Activated CD4-positive, alpha-beta T cell treated with anti-CD3 and anti-CD28 coated beads for 36 hours (primary cell): ENCODE measurements around the gene RPS6KC1. TPM values are rescaled to one million over a fixed set of nuclear protein-coding genes. Genes with fewer than 3 reads are reported as not detected.

ENCODE experiments used
- ATAC-seq: fragments of 200-7000 bp; cut with Tn5 transposase; one replicate; pipeline ENCODE4 v1.10.0; 2021; ENCODE audit warnings: mild to moderate bottlenecking, moderate library complexity
- CTCF ChIA-PET: fragments of 350-600 bp; sonication (Branson Sonifier 250); formaldehyde crosslinking; loops from one replicate; lab custom pipeline; 2021; ENCODE audit warnings: antibody characterized with exemption; lab: Charles Lee
- POLR2A ChIA-PET: fragments of 350-600 bp; sonication (Branson Sonifier 250); formaldehyde crosslinking; loops from one replicate; lab custom pipeline; 2021; ENCODE audit warnings: antibody characterized with exemption, inconsistent platforms; lab: Charles Lee
- DNase-seq: peaks from one replicate; pipeline ENCODE4 v3.0.0-alpha.2; 2020
- H3K27ac Mint-ChIP-seq: one replicate; pipeline ENCODE4 v1.8.0; 2021; ENCODE audit warnings: mixed read lengths
- H3K27me3 Mint-ChIP-seq: one replicate; pipeline ENCODE4 v1.8.0; 2021; ENCODE audit warnings: mixed read lengths
- H3K36me3 Mint-ChIP-seq: one replicate; pipeline ENCODE4 v1.8.0; 2021; ENCODE audit warnings: low read depth, mixed read lengths
- H3K4me1 Mint-ChIP-seq: one replicate; pipeline ENCODE4 v1.8.0; 2021; ENCODE audit warnings: mixed read lengths
- H3K4me3 Mint-ChIP-seq: one replicate; pipeline ENCODE4 v1.8.0; 2021; ENCODE audit warnings: mild to moderate bottlenecking, moderate library complexity, mixed read lengths
- H3K9me3 Mint-ChIP-seq: one replicate; pipeline ENCODE4 v1.8.0; 2021; ENCODE audit warnings: low read depth, mixed read lengths
- intact Hi-C, 2 experiments: fragments of 100-400 bp; cut with DNase I in 1 of 2; cut with micrococcal nuclease in 1 of 2; formaldehyde crosslinking; loops; one replicate each; pipeline versions ENCODE4 v1.14.2 to v1.15.1; 2022 to 2024; cut with DNase I, micrococcal nuclease
- total RNA-seq, 2 experiments: library from RNA; stranded (reverse); gene quantifications; one replicate each; pipeline ENCODE4 v1.2.3, GENCODE V29; 2021

RPS6KC1 gene
- total RNA-seq, 2 experiments from 2014 or later: 4.9 to 5.7 TPM

DNA sequence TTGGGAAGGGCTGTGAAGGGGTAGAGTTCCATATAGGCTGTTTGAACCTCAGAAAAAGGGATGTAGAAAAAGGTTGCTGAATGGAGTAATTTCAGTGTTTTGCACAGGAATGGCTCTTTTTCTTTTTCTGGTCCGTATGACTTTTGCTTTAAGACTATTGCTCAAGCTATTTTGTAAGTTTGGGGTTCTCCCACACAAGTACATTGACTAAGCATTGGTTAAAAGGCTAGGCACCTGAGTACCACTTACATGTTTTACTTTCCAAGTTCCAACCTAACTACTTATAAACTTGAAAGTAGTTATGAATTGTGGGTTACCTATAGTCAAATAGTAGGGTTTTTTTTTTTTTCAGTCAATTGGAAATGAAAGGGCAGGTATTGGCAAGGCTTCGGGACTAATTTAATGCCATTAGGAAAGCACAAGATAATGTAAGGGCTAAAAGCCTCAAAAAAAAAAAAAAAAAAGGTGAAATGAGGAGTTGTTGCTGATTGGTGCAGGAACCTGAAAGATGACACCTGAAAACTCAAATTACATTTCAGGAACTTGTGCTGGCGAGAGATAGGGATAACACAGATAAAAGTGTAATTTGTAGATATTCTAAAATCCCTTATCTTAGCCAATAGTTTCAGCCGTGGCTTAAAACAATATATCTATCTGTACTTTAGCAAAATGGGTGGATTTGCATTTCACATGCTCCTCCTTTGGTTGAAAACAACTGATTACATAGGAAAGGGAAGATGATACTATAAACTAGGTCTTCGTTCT is 209.5 kb downstream of the RPS6KC1 start:
- ChIA-PET CTCF (interaction anchor here (0.6 kb wide), 1 partner anchor 1607 kb away, joined by 3 read pairs; no protein-coding TSS in a partner anchor), POLR2A (no interaction called here)
- intact Hi-C loops: no loop called here
- H3K9me3 Mint-ChIP-seq: no peaks in the 10 kb centered on the region
- H3K36me3 Mint-ChIP-seq: peaks cover 26% of the 10 kb centered on the region
- H3K4me3 Mint-ChIP-seq: no peak overlapping the region
- no peaks in the 10 kb centered on the region for H3K27me3 Mint-ChIP-seq
- ATAC-seq (no peak), DNase-seq (no peak)
- no peaks in the 10 kb centered on the region for H3K4me1 Mint-ChIP-seq
- no peak overlapping the region for H3K27ac Mint-ChIP-seq

DNA sequence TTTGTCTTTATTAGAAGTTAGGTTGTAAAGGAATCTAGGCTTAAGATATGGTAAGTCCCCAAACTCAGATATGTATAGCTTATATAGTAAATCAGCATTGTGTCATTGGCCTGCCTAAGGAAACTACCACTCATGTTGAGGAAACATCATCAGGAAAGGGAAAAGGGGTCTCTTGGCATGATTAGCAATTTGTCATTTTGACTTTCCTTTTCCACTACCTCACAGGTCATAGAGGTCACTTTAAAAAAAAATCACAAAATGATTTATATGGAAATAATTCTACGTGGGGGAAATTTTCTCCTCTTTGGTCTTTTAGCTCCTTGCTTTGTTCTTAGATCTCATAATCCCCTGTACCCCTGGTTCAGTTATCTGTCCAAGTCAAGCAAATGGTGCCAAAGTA is 213.5 kb downstream of the RPS6KC1 start:
- POLR2A ChIA-PET: no interaction called here
- H3K4me1 Mint-ChIP-seq: no peaks in the 10 kb centered on the region
- H3K4me3 Mint-ChIP-seq: no peak overlapping the region
- H3K9me3 Mint-ChIP-seq: peaks cover 7% of the 10 kb centered on the region
- H3K27ac Mint-ChIP-seq: no peak overlapping the region
- no peak for ATAC-seq
- peaks cover 39% of the 10 kb centered on the region for H3K36me3 Mint-ChIP-seq
- DNase-seq: no peak
- intact Hi-C loops: no loop called here
- H3K27me3 Mint-ChIP-seq: no peaks in the 10 kb centered on the region
- CTCF ChIA-PET: no interaction called here

- Mint-ChIP-seq H3K36me3 (peaks cover 35% of the 10 kb centered on the region), H3K9me3 (peaks cover 7% of the 10 kb centered on the region), H3K4me1 (no peaks in the 10 kb centered on the region), H3K4me3 (no peak overlapping the region), H3K27ac (no peak overlapping the region), H3K27me3 (no peaks in the 10 kb centered on the region)
- CTCF ChIA-PET: no interaction called here
- DNase-seq (no peak), ATAC-seq (no peak)
- POLR2A ChIA-PET: no interaction called here
- intact Hi-C loops: no loop called here
These were observed 216.1 kb downstream of the RPS6KC1 start for GRCh38 chr1:213266983-213267772.

DNA sequence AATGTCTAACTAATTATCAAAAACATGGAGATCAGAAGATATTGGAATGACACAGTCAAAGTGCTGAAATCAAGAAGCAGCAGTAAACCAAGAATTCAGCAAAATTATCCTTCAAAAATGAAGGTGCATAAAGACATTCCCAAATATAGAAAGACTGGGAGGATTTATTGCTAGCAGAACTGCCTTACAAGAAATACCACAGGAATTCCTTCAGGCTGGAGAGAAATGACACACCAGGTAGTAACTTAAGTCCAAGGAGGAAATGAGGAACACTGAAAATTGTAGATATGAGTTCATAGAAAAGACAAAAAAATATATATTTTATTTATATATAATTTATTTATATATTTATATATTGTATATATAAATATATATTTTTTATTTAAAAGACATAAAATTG is 217.2 kb downstream of the RPS6KC1 start:
- H3K4me3 Mint-ChIP-seq: no peak overlapping the region
- CTCF ChIA-PET: no interaction called here
- peaks cover 38% of the 10 kb centered on the region for H3K36me3 Mint-ChIP-seq
- POLR2A ChIA-PET: no interaction called here
- no peak for ATAC-seq
- intact Hi-C loops: no loop called here
- H3K27me3 Mint-ChIP-seq: no peaks in the 10 kb centered on the region
- no peak overlapping the region for H3K27ac Mint-ChIP-seq
- peaks cover 7% of the 10 kb centered on the region for H3K9me3 Mint-ChIP-seq
- DNase-seq: no peak
- H3K4me1 Mint-ChIP-seq: no peaks in the 10 kb centered on the region

DNA sequence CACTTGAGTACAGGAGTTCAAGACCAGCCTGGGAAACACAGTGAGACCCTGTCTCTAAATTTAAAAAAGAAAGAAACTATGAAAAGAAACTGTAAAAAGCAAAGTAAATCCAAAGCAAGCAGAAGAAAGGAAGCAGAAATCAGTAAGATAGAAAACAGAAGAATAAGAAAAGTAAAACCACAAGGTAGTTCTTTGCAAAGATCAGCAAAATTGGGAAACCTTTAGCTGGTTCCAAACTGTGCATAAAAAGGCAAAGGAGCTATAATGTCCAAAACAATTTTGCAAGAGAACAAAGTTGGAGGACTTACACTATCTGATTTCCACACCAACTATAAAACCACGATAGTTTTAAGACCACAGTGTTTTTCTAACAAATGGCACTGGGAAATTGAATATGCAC is 218.8 kb downstream of the RPS6KC1 start:
- Mint-ChIP-seq H3K9me3 (peaks cover 7% of the 10 kb centered on the region), H3K4me3 (no peak overlapping the region), H3K27ac (no peak overlapping the region), H3K27me3 (no peaks in the 10 kb centered on the region), H3K4me1 (no peaks in the 10 kb centered on the region), H3K36me3 (peaks cover 29% of the 10 kb centered on the region)
- DNase-seq (no peak), ATAC-seq (no peak)
- ChIA-PET CTCF (interaction anchor here (0.7 to 1.0 kb wide), 3 partner anchors 10 to 375 kb away, joined by 3 read pairs; no protein-coding TSS in a partner anchor), POLR2A (no interaction called here)
- intact Hi-C loops: no loop called here

DNA sequence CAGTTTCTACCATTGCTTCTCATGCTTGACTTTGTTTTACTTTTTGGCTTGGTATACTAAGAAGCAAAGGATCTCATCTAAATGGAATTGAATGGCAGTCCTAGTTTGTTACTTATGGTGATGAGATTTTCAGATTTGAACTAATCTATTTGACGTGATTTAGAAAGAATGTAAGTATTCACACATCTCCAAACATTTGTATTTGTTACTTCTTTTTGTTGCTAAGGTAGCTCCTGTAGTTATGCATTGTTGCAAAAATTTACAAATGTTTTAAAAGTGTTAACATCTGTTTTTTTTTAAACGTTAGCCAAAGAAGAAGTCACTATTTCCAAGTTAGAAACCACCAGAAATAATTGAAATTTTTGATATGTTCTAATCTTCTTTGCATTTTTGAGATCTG is 222.5 kb downstream of the RPS6KC1 start:
- intact Hi-C loops: no loop called here
- no peak for DNase-seq
- peaks cover 2% of the 10 kb centered on the region for H3K9me3 Mint-ChIP-seq
- no peak for ATAC-seq
- ChIA-PET POLR2A (no interaction called here), CTCF (interaction anchor here (0.6 kb wide), 1 partner anchor 192 kb away, joined by 4 read pairs; no protein-coding TSS in a partner anchor)
- peaks cover 18% of the 10 kb centered on the region for H3K36me3 Mint-ChIP-seq
- no peak overlapping the region for H3K4me3 Mint-ChIP-seq
- no peaks in the 10 kb centered on the region for H3K27me3 Mint-ChIP-seq
- no peak overlapping the region for H3K27ac Mint-ChIP-seq
- H3K4me1 Mint-ChIP-seq: no peaks in the 10 kb centered on the region

GRCh38 chr1:213274140-213274539 is 223.1 kb downstream of the RPS6KC1 start:
- Mint-ChIP-seq H3K4me1 (no peaks in the 10 kb centered on the region), H3K27me3 (no peaks in the 10 kb centered on the region), H3K9me3 (no peaks in the 10 kb centered on the region), H3K36me3 (peaks cover 18% of the 10 kb centered on the region), H3K27ac (no peak overlapping the region), H3K4me3 (no peak overlapping the region)
- ChIA-PET CTCF (interaction anchor here (0.6 kb wide), 1 partner anchor 193 kb away, joined by 4 read pairs; no protein-coding TSS in a partner anchor), POLR2A (no interaction called here)
- ATAC-seq: no peak
- intact Hi-C loops: no loop called here
- no peak for DNase-seq

- peaks cover 16% of the 10 kb centered on the region for H3K36me3 Mint-ChIP-seq
- H3K27me3 Mint-ChIP-seq: no peaks in the 10 kb centered on the region
- H3K9me3 Mint-ChIP-seq: no peaks in the 10 kb centered on the region
- ChIA-PET CTCF (no interaction called here), POLR2A (no interaction called here)
- H3K27ac Mint-ChIP-seq: no peak overlapping the region
- H3K4me1 Mint-ChIP-seq: no peaks in the 10 kb centered on the region
- intact Hi-C loops: no loop called here
- no peak overlapping the region for H3K4me3 Mint-ChIP-seq
- DNase-seq (no peak), ATAC-seq (no peak)
These were observed 224.3 kb downstream of the RPS6KC1 start for GRCh38 chr1:213275293-213275692.

DNA sequence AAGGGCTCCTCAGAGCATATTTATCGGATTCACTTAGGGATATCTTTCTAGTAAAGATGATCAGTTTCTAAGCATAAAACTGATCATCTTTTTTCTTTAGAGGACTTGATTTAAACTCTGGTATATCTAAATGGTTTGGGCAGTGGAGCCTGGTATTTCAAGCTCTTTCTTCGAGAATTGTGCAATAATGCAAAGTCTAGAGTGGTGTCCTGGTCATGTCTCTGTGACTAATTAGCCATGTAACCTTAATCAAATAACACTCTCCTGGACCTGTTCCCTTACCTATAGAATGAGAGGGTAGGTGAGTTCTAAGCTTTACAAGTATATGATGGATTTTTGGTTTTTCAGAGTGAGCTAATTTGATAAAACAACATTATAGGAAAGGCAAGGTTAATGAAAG is 225.2 kb downstream of the RPS6KC1 start:
- Mint-ChIP-seq H3K27me3 (no peaks in the 10 kb centered on the region), H3K9me3 (no peaks in the 10 kb centered on the region), H3K36me3 (peaks cover 14% of the 10 kb centered on the region), H3K4me1 (no peaks in the 10 kb centered on the region), H3K4me3 (no peak overlapping the region), H3K27ac (no peak overlapping the region)
- DNase-seq: no peak
- POLR2A ChIA-PET: no interaction called here
- intact Hi-C loops: no loop called here
- CTCF ChIA-PET: interaction anchor here (0.5 to 0.6 kb wide), 2 partner anchors 11 to 108 kb away, joined by 3 read pairs; no protein-coding TSS in a partner anchor
- ATAC-seq: no peak

- no peak for DNase-seq
- no peak overlapping the region for H3K27ac Mint-ChIP-seq
- ChIA-PET CTCF (no interaction called here), POLR2A (no interaction called here)
- no peaks in the 10 kb centered on the region for H3K4me1 Mint-ChIP-seq
- H3K4me3 Mint-ChIP-seq: no peak overlapping the region
- intact Hi-C loops: no loop called here
- no peaks in the 10 kb centered on the region for H3K9me3 Mint-ChIP-seq
- H3K36me3 Mint-ChIP-seq: peaks cover 14% of the 10 kb centered on the region
- ATAC-seq: no peak
- no peaks in the 10 kb centered on the region for H3K27me3 Mint-ChIP-seq
These were observed 226.0 kb downstream of the RPS6KC1 start for GRCh38 chr1:213277036-213277435.

DNA sequence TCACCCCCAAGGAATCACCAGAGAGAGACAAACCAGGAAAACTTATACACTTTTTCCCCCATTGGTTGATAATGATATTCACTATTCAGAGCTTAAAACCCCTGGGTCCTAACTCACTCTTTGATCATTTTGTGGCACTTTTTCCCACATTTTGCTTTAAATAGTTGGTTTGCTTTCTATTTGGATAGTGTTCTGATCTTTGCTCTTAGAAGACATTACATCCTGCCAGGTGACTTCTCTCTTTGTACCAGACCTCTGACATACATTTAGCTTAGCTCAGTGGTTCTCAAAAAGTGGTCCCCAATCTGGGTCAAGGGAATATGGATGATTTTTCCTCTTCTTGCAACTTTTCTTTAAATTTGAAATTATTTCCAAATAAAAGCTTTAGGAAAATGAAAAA is 228.4 kb downstream of the RPS6KC1 start:
- DNase-seq (no peak), ATAC-seq (no peak)
- Mint-ChIP-seq H3K9me3 (peaks cover 5% of the 10 kb centered on the region), H3K27ac (no peak overlapping the region), H3K27me3 (no peaks in the 10 kb centered on the region), H3K36me3 (peaks cover 5% of the 10 kb centered on the region), H3K4me1 (no peaks in the 10 kb centered on the region), H3K4me3 (no peak overlapping the region)
- CTCF ChIA-PET: interaction anchor here (0.6 to 1.4 kb wide), 3 partner anchors 9 to 147 kb away, joined by 3 to 5 read pairs (median 3); no protein-coding TSS in a partner anchor
- intact Hi-C loops: no loop called here
- POLR2A ChIA-PET: no interaction called here
